CD4-positive, alpha-beta T cell treated with Interleukin-15 for 4 hours (primary cell): ENCODE results near the gene PIGP.
A peak's percentile ranks its signal among the peaks of the same experiment; 100 is the strongest.
"Not testable (repeated sequence)": the region's sequence is repeated elsewhere in the genome, so short reads cannot be mapped to it uniquely, and the experiment has no call there.

Source experiments
- DNase-seq: peaks from one replicate; pipeline ENCODE4 v3.0.0-alpha.2; 2020; ENCODE audit warnings: low spot score

PIGP gene

GRCh38 chr21:37072988-37073416 is at the start of gene PIGP, which contains the start of gene TTC3:
Gene PIGP, minus strand, starts transcription at chr21:37073071. Its CDS starts 556 bp downstream, at chr21:37072515.
Gene TTC3, plus strand, starts transcription at chr21:37073254. Its CDS starts 14,004 bp downstream, at chr21:37087258.
- peak; percentile 95 for DNase-seq

GRCh38 chr21:37119421-37120218 is 46.7 kb upstream of the PIGP start:
- DNase-seq, result no peak

- DNase-seq, result no peak
Measured at GRCh38 chr21:37118187-37118826, 45.4 kb upstream of the PIGP start.

- no peak for DNase-seq
Measured at GRCh38 chr21:37117204-37117603, 44.3 kb upstream of the PIGP start.

GRCh38 chr21:37116459-37116858 is 43.6 kb upstream of the PIGP start:
- DNase-seq, result not testable (repeated sequence)

- DNase-seq, result not testable (repeated sequence)
Measured at GRCh38 chr21:37114301-37114700, 41.4 kb upstream of the PIGP start.

- DNase-seq, result not testable (repeated sequence)
Measured at GRCh38 chr21:37111029-37111428, 38.2 kb upstream of the PIGP start.

- DNase-seq, result no peak
Measured at GRCh38 chr21:37106998-37107397, 34.1 kb upstream of the PIGP start.

GRCh38 chr21:37102746-37103145 is 29.9 kb upstream of the PIGP start:
- DNase-seq, result not testable (repeated sequence)

GRCh38 chr21:37101384-37101783 is 28.5 kb upstream of the PIGP start:
- no peak for DNase-seq

GRCh38 chr21:37100316-37100715 is 27.4 kb upstream of the PIGP start:
- DNase-seq, result no peak

- DNase-seq, result no peak
Measured at GRCh38 chr21:37098751-37099150, 25.9 kb upstream of the PIGP start.

GRCh38 chr21:37095821-37096220 is 22.9 kb upstream of the PIGP start:
- DNase-seq, result no peak

- DNase-seq, result no peak
Measured at GRCh38 chr21:37093977-37094376, 21.1 kb upstream of the PIGP start.

GRCh38 chr21:37088186-37088735 is 15.4 kb upstream of the PIGP start:
- no peak for DNase-seq

- DNase-seq, result no peak
Measured at GRCh38 chr21:37087188-37087587, 14.3 kb upstream of the PIGP start.

- no peak for DNase-seq
Measured at GRCh38 chr21:37085726-37086125, 12.9 kb upstream of the PIGP start.

GRCh38 chr21:37082856-37083528 is 10.1 kb upstream of the PIGP start:
- DNase-seq, result no peak

GRCh38 chr21:37082375-37082774 is 9.5 kb upstream of the PIGP start:
- no peak for DNase-seq

- no peak for DNase-seq
Measured at GRCh38 chr21:37079211-37079824, 6.4 kb upstream of the PIGP start.

GRCh38 chr21:37077403-37077802 is 4.5 kb upstream of the PIGP start:
- DNase-seq, result no peak
